Measurements from ENCODE around the gene PRKG1. TPM values are rescaled to one million over a fixed set of nuclear protein-coding genes. Genes with fewer than 3 reads are reported as not detected.

PRKG1 gene
- polyA plus RNA-seq, 1 donor (not counting 4 experiments of a cell fraction or from before 2014, with no cell fraction given): 0.24 TPM

- FAIRE-seq (no peak), DNase-seq (ENCODE audit: low read depth, low spot score) (no peak)
- Histone ChIP-seq H3K9me1 (ENCODE audit: control insufficient read depth, extremely low read depth, insufficient read depth, low read length) (no peaks in the 10 kb centered on the region), H3K4me2 (ENCODE audit: control insufficient read depth, extremely low read depth, insufficient read depth, low read depth, low read length) (no peak overlapping the region), H3K79me2 (ENCODE audit: control insufficient read depth, insufficient read depth, low read length) (no peaks in the 10 kb centered on the region), H3K9me3 (ENCODE audit: control insufficient read depth, low read depth, low read length) (no peaks in the 10 kb centered on the region), H4K20me1 (ENCODE audit: control insufficient read depth, extremely low read depth, insufficient read depth, low read length) (no peaks in the 10 kb centered on the region), H3K9ac (ENCODE audit: control insufficient read depth, extremely low read depth, insufficient read depth, low read length) (no peak overlapping the region), H3K36me3 (ENCODE audit: control insufficient read depth in 2 of 2, extremely low read depth in 1 of 2, insufficient read depth in 2 of 2, low read length in 2 of 2) (no peaks in the 10 kb centered on the region), H3K27ac (ENCODE audit: control insufficient read depth, insufficient read depth, low read length) (no peak overlapping the region), H3K4me3 (ENCODE audit: control insufficient read depth in 2 of 3, extremely low read depth in 1 of 3, insufficient read depth in 2 of 3, low read depth in 1 of 3, low read length in 3 of 3) (no peak overlapping the region), H3K4me1 (ENCODE audit: control insufficient read depth, extremely low read depth, insufficient read depth, low read length) (no peaks in the 10 kb centered on the region), H2AFZ (ENCODE audit: control insufficient read depth, low read length) (no peak overlapping the region), H3K27me3 (ENCODE audit: control insufficient read depth, extremely low read depth, insufficient read depth, low read length) (no peaks in the 10 kb centered on the region)
- no peak for TF ChIP-seq EZH2 (IDR thresholded peaks at IDR 0.05; ENCODE audit: low read length)
- TF ChIP-seq, protein P1, sequence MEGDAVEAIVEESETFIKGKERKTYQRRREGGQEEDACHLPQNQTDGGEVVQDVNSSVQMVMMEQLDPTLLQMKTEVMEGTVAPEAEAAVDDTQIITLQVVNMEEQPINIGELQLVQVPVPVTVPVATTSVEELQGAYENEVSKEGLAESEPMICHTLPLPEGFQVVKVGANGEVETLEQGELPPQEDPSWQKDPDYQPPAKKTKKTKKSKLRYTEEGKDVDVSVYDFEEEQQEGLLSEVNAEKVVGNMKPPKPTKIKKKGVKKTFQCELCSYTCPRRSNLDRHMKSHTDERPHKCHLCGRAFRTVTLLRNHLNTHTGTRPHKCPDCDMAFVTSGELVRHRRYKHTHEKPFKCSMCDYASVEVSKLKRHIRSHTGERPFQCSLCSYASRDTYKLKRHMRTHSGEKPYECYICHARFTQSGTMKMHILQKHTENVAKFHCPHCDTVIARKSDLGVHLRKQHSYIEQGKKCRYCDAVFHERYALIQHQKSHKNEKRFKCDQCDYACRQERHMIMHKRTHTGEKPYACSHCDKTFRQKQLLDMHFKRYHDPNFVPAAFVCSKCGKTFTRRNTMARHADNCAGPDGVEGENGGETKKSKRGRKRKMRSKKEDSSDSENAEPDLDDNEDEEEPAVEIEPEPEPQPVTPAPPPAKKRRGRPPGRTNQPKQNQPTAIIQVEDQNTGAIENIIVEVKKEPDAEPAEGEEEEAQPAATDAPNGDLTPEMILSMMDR (optimal IDR thresholded peaks at IDR 0.05 in 1 of 3, IDR thresholded peaks at IDR 0.05 in 1 of 3, conservative IDR thresholded peaks at IDR 0.05 in 1 of 3; ENCODE audit: extremely low read depth in 1 of 3, insufficient read depth in 2 of 3, low read length in 3 of 3): peak in 1 of 3 experiments; percentile 25
- dilution Hi-C loops (cut with MboI; ENCODE audit: extremely low pct_ligation_motif_present, low sequenced_read_pairs): no loop called here
Observed at GRCh38 chr10:52172581-52172980, 1098.3 kb downstream of the PRKG1 start.

DNA sequence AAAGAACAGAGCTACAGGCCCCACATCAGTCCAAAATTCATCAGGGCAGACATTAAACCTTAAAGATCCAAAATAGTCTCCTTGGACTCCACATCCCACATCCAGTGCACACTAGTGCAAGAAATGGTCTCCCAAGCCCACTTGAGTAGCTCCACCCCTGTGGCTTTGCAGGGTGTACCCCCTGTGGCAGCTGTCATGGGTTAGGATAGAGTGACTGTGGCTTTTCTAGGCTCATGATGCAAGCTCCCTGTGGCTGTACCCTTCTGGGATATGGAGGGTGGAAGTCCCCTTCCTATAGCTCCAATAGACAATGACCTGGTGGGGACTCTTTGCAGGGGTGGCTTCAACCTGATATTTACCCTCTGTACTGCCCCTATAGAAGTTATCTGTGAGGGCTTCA lies 1111.0 kb downstream of the PRKG1 start:
- Histone ChIP-seq H3K4me3 (ENCODE audit: control insufficient read depth in 2 of 3, extremely low read depth in 1 of 3, insufficient read depth in 2 of 3, low read depth in 1 of 3, low read length in 3 of 3) (no peak overlapping the region), H4K20me1 (ENCODE audit: control insufficient read depth, extremely low read depth, insufficient read depth, low read length) (no peaks in the 10 kb centered on the region), H3K9ac (ENCODE audit: control insufficient read depth, extremely low read depth, insufficient read depth, low read length) (no peak overlapping the region), H3K79me2 (ENCODE audit: control insufficient read depth, insufficient read depth, low read length) (no peaks in the 10 kb centered on the region), H3K4me1 (ENCODE audit: control insufficient read depth, extremely low read depth, insufficient read depth, low read length) (no peaks in the 10 kb centered on the region), H3K4me2 (ENCODE audit: control insufficient read depth, extremely low read depth, insufficient read depth, low read depth, low read length) (no peak overlapping the region), H3K27me3 (ENCODE audit: control insufficient read depth, extremely low read depth, insufficient read depth, low read length) (no peaks in the 10 kb centered on the region), H3K9me1 (ENCODE audit: control insufficient read depth, extremely low read depth, insufficient read depth, low read length) (no peaks in the 10 kb centered on the region), H3K9me3 (ENCODE audit: control insufficient read depth, low read depth, low read length) (no peaks in the 10 kb centered on the region), H2AFZ (ENCODE audit: control insufficient read depth, low read length) (no peak overlapping the region), H3K27ac (ENCODE audit: control insufficient read depth, insufficient read depth, low read length) (no peak overlapping the region), H3K36me3 (ENCODE audit: control insufficient read depth in 2 of 2, extremely low read depth in 1 of 2, insufficient read depth in 2 of 2, low read length in 2 of 2) (no peaks in the 10 kb centered on the region)
- no peak for TF ChIP-seq EZH2 (IDR thresholded peaks at IDR 0.05; ENCODE audit: low read length)
- DNase-seq (ENCODE audit: low read depth, low spot score) (no peak), FAIRE-seq (no peak)
- dilution Hi-C loops (cut with MboI; ENCODE audit: extremely low pct_ligation_motif_present, low sequenced_read_pairs): no loop called here

Data from keratinocyte (primary cell).